Ovary (tissue), 9 donors: ENCODE measurements around the gene SHROOM3. TPM values are rescaled to one million over a fixed set of nuclear protein-coding genes. Genes with fewer than 3 reads are reported as not detected.

Source experiments
- DNase-seq, 5 donors: peaks; one replicate each; pipeline ENCODE4 v3.0.0-alpha.2; 2019 to 2020
- H3K27ac ChIP-seq, 2 donors: fragments of 200-600 bp; one replicate each; pipeline versions ENCODE4 v1.5.1 to v1.8.0; 2019 to 2022
- H3K27me3 ChIP-seq: fragments of 200-600 bp; one replicate; pipeline ENCODE4 v1.8.0; 2022
- H3K36me3 ChIP-seq: fragments of 200-600 bp; sonication (generic); one replicate; pipeline ENCODE4 v1.5.1; 2019
- H3K4me1 ChIP-seq: one replicate; pipeline ENCODE4 v1.8.1; 2013; ENCODE audit warnings: mild to moderate bottlenecking, moderate library complexity; ENCODE audit not compliant: insufficient read depth
- H3K4me3 ChIP-seq: fragments of 200-600 bp; sonication (generic); one replicate; pipeline ENCODE4 v1.5.1; 2017
- H3K9me3 ChIP-seq, 2 donors: fragments of 200-600 bp in 1 of 2; sonication (generic) in 1 of 2; one replicate each; pipeline versions ENCODE4 v1.5.1 to v1.8.1; 2013 to 2019; ENCODE audit warnings: mild to moderate bottlenecking in 1 of 2, moderate library complexity in 1 of 2
- CTCF ChIP-seq, 3 donors: fragments of 450-650 bp in 2 of 3; fragments of 200-600 bp in 1 of 3; IDR thresholded peaks; one replicate each; pipeline versions ENCODE4 v1.5.1 to v1.8.0; 2016 to 2022; ENCODE audit warnings: antibody characterized with exemption in 3 of 3, mild to moderate bottlenecking in 1 of 3
- EP300 ChIP-seq: sonication (generic); formaldehyde crosslinking; IDR thresholded peaks from one replicate; pipeline ENCODE4 v1.6.1; 2017; ENCODE audit warnings: antibody characterized with exemption
- POLR2A ChIP-seq: fragments of 450-650 bp; IDR thresholded peaks from one replicate; pipeline ENCODE4 v1.6.1; 2017; ENCODE audit warnings: antibody characterized with exemption, mild to moderate bottlenecking, moderate library complexity
- WGBS, 3 donors: extraction: QIAGEN DNeasy Blood & Tissue Kit in 1 of 3; methylation state at CpG; one replicate each; pipeline versions ENCODE4 v1.1.5 to v1.1.7; 2013 to 2017; 5-methylcytosine and 5-hydroxymethylcytosine counted together
- intact Hi-C, 4 donors: fragments of 100-400 bp; cut with DNase I; formaldehyde crosslinking; loops; one replicate each; pipeline versions ENCODE4 v1.11.0 to v1.15.1; 2022 to 2023
- polyA plus RNA-seq, 2 donors: library from polyadenylated mRNA; stranded (reverse); fragments of 200-250 nt in 1 of 2; fragments of 350-450 nt in 1 of 2; fragmentation: Illumina TruSeq in 1 of 2; extraction: RNeasy Lipid Tissue Mini Kit (QIAGEN cat#74804) in 1 of 2; gene quantifications; one replicate each; pipeline ENCODE4 v1.2.3, GENCODE V29; 2013 to 2014
- total RNA-seq, 7 donors: library from RNA; depleted of rRNA in 2 of 7; stranded (reverse); fragments of >200 nt in 2 of 7; fragmentation: NEBNext Ultra II Directional in 3 of 7; extraction: Animal tissue kit (Norgen Biotek cat#: 25700) in 3 of 7; gene quantifications; one replicate each; pipeline versions ENCODE4 v1.1.0 to v1.2.4, GENCODE V29; 2016 to 2023
- donor health status: DM: no; HTN: no; CAD: no; lungs with moderate emphysema.
- donor health status: DM: no; HTN: no; CAD: no.
- donor health status: Bipolar disorder and iron deficiency.
- donor health status: DM: yes; HTN: yes; CAD: no.
- donor health status: DM: no; HTN: no; CAD: no.
- donor health status: DM: yes; HTN: yes; CAD: no.

Gene SHROOM3
- total and polyA plus RNA-seq, 9 donors, result 0.80 to 70.1 (median 3.8) TPM

GRCh38 chr4:76589402-76589801 lies 154.4 kb downstream of the SHROOM3 start:
- TF ChIP-seq POLR2A, result no peak
- no peak for TF ChIP-seq EP300
- TF ChIP-seq CTCF (IDR thresholded peaks at IDR 0.05), result no peak
- no peaks in the 10 kb centered on the region for H3K27me3 ChIP-seq
- H3K4me3 ChIP-seq, result no peak overlapping the region
- no peaks in the 10 kb centered on the region for H3K36me3 ChIP-seq
- 5 to 39% (median 30%) methylated on average over 1 of the region's 1 CpG for WGBS, 3 donors
- intact Hi-C loops, result no loop called here
- H3K9me3 ChIP-seq, result no peaks in the 10 kb centered on the region
- H3K27ac ChIP-seq, result no peak overlapping the region
- peaks cover 6% of the 10 kb centered on the region for H3K4me1 ChIP-seq
- DNase-seq, result no peak

GRCh38 chr4:76589872-76590797 lies 155.1 kb downstream of the SHROOM3 start:
- intact Hi-C loops, result no loop called here
- no peaks in the 10 kb centered on the region for H3K36me3 ChIP-seq
- peak in 3 of 5 donors; percentile 28 to 58 (median 34) for DNase-seq
- H3K27ac ChIP-seq, result no peak overlapping the region
- TF ChIP-seq POLR2A, result no peak
- TF ChIP-seq CTCF (IDR thresholded peaks at IDR 0.05), result no peak
- TF ChIP-seq EP300, result no peak
- peaks cover 6% of the 10 kb centered on the region for H3K4me1 ChIP-seq
- H3K9me3 ChIP-seq, result no peaks in the 10 kb centered on the region
- no peaks in the 10 kb centered on the region for H3K27me3 ChIP-seq
- H3K4me3 ChIP-seq, result no peak overlapping the region
- WGBS, 3 donors, result 19 to 34% (median 28%) methylated on average over 10 of the region's 10 CpGs

GRCh38 chr4:76590798-76591281 lies 155.8 kb downstream of the SHROOM3 start:
- Histone ChIP-seq H3K4me1 (peaks cover 5% of the 10 kb centered on the region), H3K36me3 (no peaks in the 10 kb centered on the region), H3K4me3 (no peak overlapping the region), H3K27ac (no peak overlapping the region), H3K27me3 (no peaks in the 10 kb centered on the region), H3K9me3 (no peaks in the 10 kb centered on the region)
- 18 to 36% (median 27%) methylated on average over 6 of the region's 6 CpGs for WGBS, 3 donors
- no peak for TF ChIP-seq EP300
- TF ChIP-seq CTCF (IDR thresholded peaks at IDR 0.05), result no peak
- TF ChIP-seq POLR2A, result no peak
- intact Hi-C loops, result no loop called here
- no peak for DNase-seq

- Histone ChIP-seq H3K4me1 (peaks cover 2% of the 10 kb centered on the region), H3K27me3 (no peaks in the 10 kb centered on the region), H3K27ac (no peak overlapping the region), H3K9me3 (no peaks in the 10 kb centered on the region), H3K36me3 (no peaks in the 10 kb centered on the region), H3K4me3 (no peak overlapping the region)
- intact Hi-C loops, result no loop called here
- TF ChIP-seq POLR2A, result no peak
- TF ChIP-seq CTCF (IDR thresholded peaks at IDR 0.05), result no peak
- no peak for TF ChIP-seq EP300
- WGBS, 3 donors, result 55 to 92% (median 57%) methylated on average over 3 of the region's 3 CpGs
- DNase-seq, result no peak
These were observed 157.0 kb downstream of the SHROOM3 start for GRCh38 chr4:76591992-76592391.
